Hepatocyte (in vitro differentiated cells): ENCODE data around the gene BLM. TPM values are rescaled to one million over a fixed set of nuclear protein-coding genes. Genes with fewer than 3 reads are reported as not detected.

Source experiments
- DNase-seq: peaks from one replicate; pipeline ENCODE4 v3.0.0-alpha.2; 2016; ENCODE audit warnings: low spot score
- H2AFZ ChIP-seq: fragments of 200-600 bp; sonication (generic); 2 replicates; pipeline ENCODE4 v1.6.0; 2016; ENCODE audit warnings: antibody characterized with exemption, mild to moderate bottlenecking
- H3K27ac ChIP-seq: fragments of 200-600 bp; sonication (generic); 2 replicates; pipeline ENCODE4 v1.5.1; 2016; ENCODE audit warnings: mild to moderate bottlenecking
- H3K27me3 ChIP-seq: fragments of 200-600 bp; sonication (generic); 2 replicates; pipeline ENCODE4 v1.6.1; 2016
- H3K36me3 ChIP-seq: fragments of 200-600 bp; sonication (generic); replicated peaks from 2 replicates; pipeline ENCODE4 v1.5.1; 2016; ENCODE audit warnings: low read depth; ENCODE audit not compliant: insufficient read depth
- H3K4me1 ChIP-seq: fragments of 200-600 bp; sonication (generic); 2 replicates; pipeline ENCODE4 v1.5.1; 2016; ENCODE audit warnings: mild to moderate bottlenecking, moderate library complexity; ENCODE audit not compliant: insufficient read depth
- H3K4me2 ChIP-seq: fragments of 200-600 bp; sonication (generic); 2 replicates; pipeline ENCODE4 v1.6.0; 2016
- H3K4me3 ChIP-seq: fragments of 200-600 bp; sonication (generic); 2 replicates; pipeline ENCODE4 v1.5.1; 2016; ENCODE audit warnings: mild to moderate bottlenecking
- H3K79me2 ChIP-seq: fragments of 200-600 bp; sonication (generic); 2 replicates; pipeline ENCODE4 v1.6.0; 2017; ENCODE audit warnings: mild to moderate bottlenecking
- H3K9me2 ChIP-seq: fragments of 200-600 bp; sonication (generic); replicated peaks from 2 replicates; pipeline ENCODE4 v1.6.0; 2017; ENCODE audit warnings: mild to moderate bottlenecking; ENCODE audit not compliant: insufficient read depth
- H3K9me3 ChIP-seq: fragments of 200-600 bp; sonication (generic); 2 replicates; pipeline ENCODE4 v1.5.1; 2016; ENCODE audit warnings: low read depth, mild to moderate bottlenecking
- H4K20me1 ChIP-seq: fragments of 200-600 bp; sonication (generic); 2 replicates; pipeline ENCODE4 v1.6.0; 2016; ENCODE audit warnings: mild to moderate bottlenecking; ENCODE audit not compliant: insufficient read depth, poor library complexity, severe bottlenecking
- EZH2 ChIP-seq: fragments of 200-600 bp; sonication (generic); IDR thresholded peaks from 2 replicates; pipeline ENCODE4 v1.6.1; 2016; ENCODE audit warnings: antibody characterized with exemption, mild to moderate bottlenecking, borderline replicate concordance
- EZH2phosphoT487 ChIP-seq: fragments of 200-600 bp; sonication (generic); IDR thresholded peaks from one replicate; pipeline ENCODE4 v1.6.1; 2018; ENCODE audit warnings: antibody characterized with exemption, mild to moderate bottlenecking, low read depth, moderate library complexity; ENCODE audit not compliant: unreplicated experiment, severe bottlenecking
- WGBS: methylation state at CpG from one replicate; pipeline ENCODE4 v1.1.6; 2016; ENCODE audit warnings: low lambda C conversion rate; ENCODE audit errors: missing lambda C conversion rate; 5-methylcytosine and 5-hydroxymethylcytosine counted together
- polyA plus RNA-seq: library from polyadenylated mRNA; unstranded; fragments of >200 nt; fragmentation: Nextera tagmentation; extraction: Ambion mirVana; gene quantifications from 2 replicates; pipeline ENCODE4 v1.2.1, GENCODE V29; 2016
- total RNA-seq: library from RNA; depleted of rRNA; stranded (reverse); fragments of >200 nt; gene quantifications from 2 replicates; pipeline ENCODE4 v1.2.3, GENCODE V29; 2014
- TF ChIP-seq, protein P1 (sequence below): fragments of 200-600 bp; sonication (generic); IDR thresholded peaks from 2 replicates; pipeline ENCODE4 v1.5.1; 2016; ENCODE audit warnings: antibody characterized with exemption, mild to moderate bottlenecking; ENCODE audit not compliant: poor library complexity

The BLM gene
- total and polyA plus RNA-seq, 2 experiments from 2014 or later: 1.7 to 3.5 TPM

GRCh38 chr15:90706394-90707327, 10.5 kb upstream of the BLM start:
- 95% methylated on average over 7 of the region's 7 CpGs for WGBS
- Histone ChIP-seq H4K20me1 (no peaks in the 10 kb centered on the region), H3K4me1 (peaks cover 12% of the 10 kb centered on the region), H3K27ac (no peak overlapping the region), H3K9me2 (no peaks in the 10 kb centered on the region), H3K79me2 (no peaks in the 10 kb centered on the region), H3K4me3 (no peak overlapping the region), H3K36me3 (no peaks in the 10 kb centered on the region), H3K4me2 (no peak overlapping the region), H2AFZ (no peak overlapping the region), H3K27me3 (no peaks in the 10 kb centered on the region), H3K9me3 (no peaks in the 10 kb centered on the region)
- TF ChIP-seq, protein P1, sequence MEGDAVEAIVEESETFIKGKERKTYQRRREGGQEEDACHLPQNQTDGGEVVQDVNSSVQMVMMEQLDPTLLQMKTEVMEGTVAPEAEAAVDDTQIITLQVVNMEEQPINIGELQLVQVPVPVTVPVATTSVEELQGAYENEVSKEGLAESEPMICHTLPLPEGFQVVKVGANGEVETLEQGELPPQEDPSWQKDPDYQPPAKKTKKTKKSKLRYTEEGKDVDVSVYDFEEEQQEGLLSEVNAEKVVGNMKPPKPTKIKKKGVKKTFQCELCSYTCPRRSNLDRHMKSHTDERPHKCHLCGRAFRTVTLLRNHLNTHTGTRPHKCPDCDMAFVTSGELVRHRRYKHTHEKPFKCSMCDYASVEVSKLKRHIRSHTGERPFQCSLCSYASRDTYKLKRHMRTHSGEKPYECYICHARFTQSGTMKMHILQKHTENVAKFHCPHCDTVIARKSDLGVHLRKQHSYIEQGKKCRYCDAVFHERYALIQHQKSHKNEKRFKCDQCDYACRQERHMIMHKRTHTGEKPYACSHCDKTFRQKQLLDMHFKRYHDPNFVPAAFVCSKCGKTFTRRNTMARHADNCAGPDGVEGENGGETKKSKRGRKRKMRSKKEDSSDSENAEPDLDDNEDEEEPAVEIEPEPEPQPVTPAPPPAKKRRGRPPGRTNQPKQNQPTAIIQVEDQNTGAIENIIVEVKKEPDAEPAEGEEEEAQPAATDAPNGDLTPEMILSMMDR: no peak
- no peak for TF ChIP-seq EZH2phosphoT487
- TF ChIP-seq EZH2: no peak
- DNase-seq: no peak

- Histone ChIP-seq H3K4me2 (no peak overlapping the region), H3K27ac (no peak overlapping the region), H3K79me2 (no peaks in the 10 kb centered on the region), H3K9me3 (no peaks in the 10 kb centered on the region), H3K4me3 (no peak overlapping the region), H3K36me3 (no peaks in the 10 kb centered on the region), H3K27me3 (no peaks in the 10 kb centered on the region), H3K4me1 (peaks cover 12% of the 10 kb centered on the region), H3K9me2 (no peaks in the 10 kb centered on the region), H2AFZ (no peak overlapping the region), H4K20me1 (no peaks in the 10 kb centered on the region)
- no peak for DNase-seq
- 91% methylated on average over 2 of the region's 2 CpGs for WGBS
- TF ChIP-seq EZH2: no peak
- TF ChIP-seq, protein P1: no peak
- no peak for TF ChIP-seq EZH2phosphoT487
These were observed 9.7 kb upstream of the BLM start for GRCh38 chr15:90707489-90707888.

GRCh38 chr15:90708516-90708915, 8.6 kb upstream of the BLM start:
- H3K9me2 ChIP-seq: no peaks in the 10 kb centered on the region
- H4K20me1 ChIP-seq: no peaks in the 10 kb centered on the region
- H3K4me1 ChIP-seq: peaks cover 12% of the 10 kb centered on the region
- no peaks in the 10 kb centered on the region for H3K36me3 ChIP-seq
- H3K27ac ChIP-seq: no peak overlapping the region
- H3K4me2 ChIP-seq: no peak overlapping the region
- no peak overlapping the region for H2AFZ ChIP-seq
- 29% methylated on average over 1 of the region's 1 CpG for WGBS
- no peaks in the 10 kb centered on the region for H3K79me2 ChIP-seq
- no peak for TF ChIP-seq EZH2phosphoT487
- TF ChIP-seq, protein P1: no peak
- TF ChIP-seq EZH2: no peak
- DNase-seq: no peak
- H3K27me3 ChIP-seq: no peaks in the 10 kb centered on the region
- no peaks in the 10 kb centered on the region for H3K9me3 ChIP-seq
- H3K4me3 ChIP-seq: no peak overlapping the region
